Measurements from ENCODE around the gene PARD6A.

The PARD6A gene

GRCh38 chr16:67655363-67655762 is 5.4 kb upstream of the PARD6A start:
- Histone ChIP-seq H3K9me2 (replicated peaks; ENCODE audit: low read depth, low read length) (no peaks in the 10 kb centered on the region), H4K20me1 (ENCODE audit: insufficient read depth, low read length, poor library complexity, severe bottlenecking) (peaks cover 27% of the 10 kb centered on the region), H3K36me3 (ENCODE audit: insufficient read depth, low read length) (peaks cover 60% of the 10 kb centered on the region; the same call in 1 of the 2 replicates), H3K4me3 (ENCODE audit: low read length, poor library complexity, severe bottlenecking) (no peak overlapping the region), H2AFZ (ENCODE audit: low read length) (no peak overlapping the region), H3K4me1 (ENCODE audit: insufficient read depth, low read length, poor library complexity, severe bottlenecking) (peaks cover 9% of the 10 kb centered on the region), H3K9ac (ENCODE audit: low read depth, low read length, poor library complexity, severe bottlenecking) (no peak overlapping the region), H3K27me3 (ENCODE audit: insufficient read depth, low read length, poor library complexity, severe bottlenecking) (no peaks in the 10 kb centered on the region), H3K79me2 (ENCODE audit: insufficient read depth, low read length) (peaks cover 27% of the 10 kb centered on the region; the same call in 1 of the 2 replicates), H3K4me2 (ENCODE audit: low read depth, low read length, poor library complexity, severe bottlenecking) (no peak overlapping the region), H3K9me3 (ENCODE audit: insufficient read depth, low read depth, low read length) (no peaks in the 10 kb centered on the region), H3F3A (ENCODE audit: low read depth) (no peaks in the 10 kb centered on the region)
- TF ChIP-seq CTCF (conservative IDR thresholded peaks at IDR 0.05; ENCODE audit: low read length) (no peak), EZH2phosphoT487 (IDR thresholded peaks at IDR 0.05; ENCODE audit: borderline replicate concordance) (no peak)

DNA sequence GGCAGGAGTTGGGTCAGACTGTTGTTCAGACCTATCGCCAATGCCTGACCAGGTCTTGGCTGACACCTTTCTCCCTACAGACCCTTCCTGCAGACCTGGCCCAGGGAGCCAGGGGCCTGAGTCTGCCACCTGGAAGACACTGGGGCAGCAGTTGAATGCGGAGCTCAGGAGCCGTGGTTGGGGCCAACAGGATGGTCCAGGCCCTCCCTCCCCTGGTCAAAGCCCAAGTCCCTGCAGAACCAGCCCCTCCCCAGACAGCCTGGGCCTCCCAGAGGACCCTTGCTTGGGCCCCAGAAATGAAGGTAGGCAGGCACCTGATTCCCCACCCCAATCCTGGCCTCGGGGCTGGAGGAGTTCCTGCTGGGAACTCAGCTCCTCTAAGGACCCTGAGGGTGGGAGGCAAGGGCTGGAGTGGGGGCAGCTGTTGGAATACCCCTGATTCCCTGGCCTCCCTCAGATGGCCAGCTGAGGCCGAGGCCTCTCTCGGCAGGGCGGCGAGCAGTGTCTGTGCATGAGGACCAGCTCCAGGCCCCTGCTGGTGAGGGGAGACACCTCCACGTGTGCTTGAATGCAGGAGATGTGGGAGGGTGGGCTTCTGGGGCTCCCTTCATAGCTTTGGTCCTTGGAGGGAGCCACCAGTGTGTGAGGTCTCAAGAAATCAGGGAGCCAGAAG is 4.3 kb upstream of the PARD6A start:
- Histone ChIP-seq H3K9ac (ENCODE audit: low read depth, low read length, poor library complexity, severe bottlenecking) (no peak overlapping the region), H2AFZ (ENCODE audit: low read length) (no peak overlapping the region), H3K4me1 (ENCODE audit: insufficient read depth, low read length, poor library complexity, severe bottlenecking) (peaks cover 9% of the 10 kb centered on the region), H3K4me3 (ENCODE audit: low read length, poor library complexity, severe bottlenecking) (no peak overlapping the region), H3K36me3 (ENCODE audit: insufficient read depth, low read length) (peaks cover 50% of the 10 kb centered on the region; the same call in 1 of the 2 replicates), H3K9me2 (replicated peaks; ENCODE audit: low read depth, low read length) (no peaks in the 10 kb centered on the region), H3K9me3 (ENCODE audit: insufficient read depth, low read depth, low read length) (no peaks in the 10 kb centered on the region), H3K79me2 (ENCODE audit: insufficient read depth, low read length) (peaks cover 24% of the 10 kb centered on the region; the same call in 1 of the 2 replicates), H4K20me1 (ENCODE audit: insufficient read depth, low read length, poor library complexity, severe bottlenecking) (peaks cover 22% of the 10 kb centered on the region), H3K4me2 (ENCODE audit: low read depth, low read length, poor library complexity, severe bottlenecking) (no peak overlapping the region), H3K27me3 (ENCODE audit: insufficient read depth, low read length, poor library complexity, severe bottlenecking) (no peaks in the 10 kb centered on the region), H3F3A (ENCODE audit: low read depth) (no peaks in the 10 kb centered on the region)
- TF ChIP-seq EZH2phosphoT487 (IDR thresholded peaks at IDR 0.05; ENCODE audit: borderline replicate concordance) (no peak), CTCF (conservative IDR thresholded peaks at IDR 0.05; ENCODE audit: low read length) (no peak)

DNA sequence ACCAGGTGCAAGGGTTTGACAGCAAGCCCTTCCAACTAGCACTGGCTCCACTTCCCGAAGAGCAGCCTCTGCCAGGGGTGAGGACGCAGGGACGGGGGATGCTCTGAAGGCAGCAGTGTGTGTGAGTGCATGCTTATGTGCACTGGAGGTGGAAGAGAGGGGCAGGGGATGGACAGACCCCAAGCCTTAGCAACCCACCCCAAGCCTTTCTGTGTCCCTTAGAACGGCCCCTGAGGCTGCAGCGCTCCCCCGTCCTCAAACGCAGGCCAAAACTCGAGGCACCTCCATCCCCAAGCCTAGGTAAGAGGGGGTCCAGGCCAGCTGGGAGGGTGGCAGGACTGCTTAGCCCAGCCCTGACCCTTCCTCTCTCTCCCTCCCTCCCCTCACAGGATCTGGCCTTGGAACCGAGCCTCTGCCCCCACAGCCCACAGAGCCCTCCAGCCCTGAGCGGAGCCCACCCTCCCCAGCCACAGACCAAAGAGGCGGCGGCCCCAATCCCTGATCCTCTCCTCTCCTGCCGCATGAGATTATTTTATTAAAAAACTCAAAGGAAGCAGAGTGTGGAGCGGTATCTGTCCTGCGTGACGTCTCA is 3.6 kb upstream of the PARD6A start:
- peaks cover 9% of the 10 kb centered on the region for H3K4me1 ChIP-seq (ENCODE audit: insufficient read depth, low read length, poor library complexity, severe bottlenecking)
- peaks cover 43% of the 10 kb centered on the region; the same call in 1 of the 2 replicates for H3K36me3 ChIP-seq (ENCODE audit: insufficient read depth, low read length)
- H3K4me3 ChIP-seq (ENCODE audit: low read length, poor library complexity, severe bottlenecking), result no peak overlapping the region
- H3K9me2 ChIP-seq (replicated peaks; ENCODE audit: low read depth, low read length), result no peaks in the 10 kb centered on the region
- no peak overlapping the region for H3K9ac ChIP-seq (ENCODE audit: low read depth, low read length, poor library complexity, severe bottlenecking)
- H2AFZ ChIP-seq (ENCODE audit: low read length), result no peak overlapping the region
- H3F3A ChIP-seq (ENCODE audit: low read depth), result no peaks in the 10 kb centered on the region
- H3K9me3 ChIP-seq (ENCODE audit: insufficient read depth, low read depth, low read length), result no peaks in the 10 kb centered on the region
- TF ChIP-seq CTCF (conservative IDR thresholded peaks at IDR 0.05; ENCODE audit: low read length) (no peak), EZH2phosphoT487 (IDR thresholded peaks at IDR 0.05; ENCODE audit: borderline replicate concordance) (no peak)
- no peak overlapping the region for H3K4me2 ChIP-seq (ENCODE audit: low read depth, low read length, poor library complexity, severe bottlenecking)
- no peaks in the 10 kb centered on the region for H3K27me3 ChIP-seq (ENCODE audit: insufficient read depth, low read length, poor library complexity, severe bottlenecking)
- H4K20me1 ChIP-seq (ENCODE audit: insufficient read depth, low read length, poor library complexity, severe bottlenecking), result peaks cover 22% of the 10 kb centered on the region
- peaks cover 18% of the 10 kb centered on the region; the same call in 1 of the 2 replicates for H3K79me2 ChIP-seq (ENCODE audit: insufficient read depth, low read length)

All from Loucy (cell line).